ENCODE results near the gene HMCN1.

Gene HMCN1

DNA sequence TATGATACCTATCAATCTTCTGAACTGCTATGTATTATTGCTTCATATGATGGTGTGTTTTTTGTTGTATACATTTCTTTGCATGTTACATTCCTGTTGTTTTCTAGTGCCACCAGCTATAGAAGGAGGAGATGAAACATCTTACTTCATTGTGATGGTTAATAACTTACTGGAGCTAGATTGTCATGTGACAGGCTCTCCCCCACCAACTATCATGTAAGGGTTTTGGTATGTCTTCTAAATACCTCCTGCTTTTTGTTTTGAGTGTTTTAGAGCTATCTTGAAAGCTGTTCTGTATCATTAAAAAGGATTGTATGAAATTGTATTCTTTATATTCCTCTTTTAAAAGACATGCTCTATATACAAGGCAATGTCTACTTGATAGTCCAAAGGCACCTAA lies 282.7 kb downstream of the HMCN1 start:
- DNase-seq (ENCODE audit: insufficient read length, low spot score) (no peak), FAIRE-seq (no peak)
- no peak for TF ChIP-seq POLR2A (IDR thresholded peaks at IDR 0.05; ENCODE audit: low read depth, low read length)

DNA sequence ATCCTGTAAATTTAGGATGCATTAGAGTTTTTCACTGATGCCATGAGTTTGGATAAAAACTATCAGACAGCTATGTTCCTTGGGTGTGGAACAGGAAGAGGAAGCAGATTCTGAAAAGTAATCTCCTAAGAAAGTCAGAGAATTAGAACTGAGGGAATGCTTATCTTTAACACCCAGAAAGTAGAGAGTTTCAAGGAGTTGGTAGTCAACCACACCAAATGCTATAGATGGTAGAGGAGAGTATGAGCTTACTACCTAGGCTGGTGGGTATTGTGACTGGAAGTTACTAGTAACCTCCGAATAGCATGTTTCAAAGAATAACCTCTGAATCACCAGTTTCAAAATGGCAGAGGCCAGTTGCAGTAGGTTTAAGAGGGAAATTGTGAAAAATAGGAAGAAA lies 288.0 kb downstream of the HMCN1 start:
- DNase-seq (ENCODE audit: insufficient read length, low spot score) (no peak), FAIRE-seq (no peak)
- no peak for TF ChIP-seq POLR2A (IDR thresholded peaks at IDR 0.05; ENCODE audit: low read depth, low read length)

DNA sequence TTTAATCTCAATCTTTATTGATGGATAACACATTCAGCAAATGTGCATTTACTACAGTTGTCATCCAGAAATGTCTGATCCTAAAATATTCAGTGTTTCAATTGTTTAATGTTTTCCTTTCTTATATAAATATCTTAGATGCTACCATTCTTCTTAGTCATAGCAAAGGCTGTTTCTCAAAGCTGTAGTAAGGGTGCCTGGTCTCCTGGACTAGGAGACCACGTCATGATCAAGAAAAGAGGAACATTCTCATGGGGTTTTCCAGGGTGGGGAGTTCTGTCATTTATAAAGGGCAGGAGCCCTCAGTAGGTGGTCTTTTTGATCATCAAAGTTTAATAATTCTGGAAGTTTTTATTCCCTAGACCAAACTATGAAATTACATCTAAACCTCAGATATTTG lies 292.8 kb downstream of the HMCN1 start:
- TF ChIP-seq POLR2A (IDR thresholded peaks at IDR 0.05; ENCODE audit: low read depth, low read length) = no peak
- FAIRE-seq (no peak), DNase-seq (ENCODE audit: insufficient read length, low spot score) (no peak)

DNA sequence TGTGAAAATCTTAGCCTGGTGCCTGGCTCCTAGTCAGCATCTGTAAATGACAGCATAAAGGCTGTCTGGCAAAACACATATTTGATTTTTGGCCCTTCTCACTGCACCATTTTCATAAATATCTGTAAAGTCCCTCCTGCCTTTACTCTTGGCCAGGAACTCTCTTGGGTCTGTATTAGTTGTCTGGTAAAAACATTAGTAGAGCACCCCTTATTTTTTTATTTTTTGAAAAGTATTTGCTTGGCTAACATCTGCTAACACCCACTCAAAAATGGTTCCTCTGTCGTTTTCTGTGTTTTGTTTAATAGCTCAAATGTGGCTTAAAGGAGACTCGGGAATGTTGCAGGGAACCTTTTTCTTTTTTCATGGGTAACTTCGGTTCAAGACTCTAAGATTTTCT lies 293.4 kb downstream of the HMCN1 start:
- FAIRE-seq (no peak), DNase-seq (ENCODE audit: insufficient read length, low spot score) (no peak)
- no peak for TF ChIP-seq POLR2A (IDR thresholded peaks at IDR 0.05; ENCODE audit: low read depth, low read length)

DNA sequence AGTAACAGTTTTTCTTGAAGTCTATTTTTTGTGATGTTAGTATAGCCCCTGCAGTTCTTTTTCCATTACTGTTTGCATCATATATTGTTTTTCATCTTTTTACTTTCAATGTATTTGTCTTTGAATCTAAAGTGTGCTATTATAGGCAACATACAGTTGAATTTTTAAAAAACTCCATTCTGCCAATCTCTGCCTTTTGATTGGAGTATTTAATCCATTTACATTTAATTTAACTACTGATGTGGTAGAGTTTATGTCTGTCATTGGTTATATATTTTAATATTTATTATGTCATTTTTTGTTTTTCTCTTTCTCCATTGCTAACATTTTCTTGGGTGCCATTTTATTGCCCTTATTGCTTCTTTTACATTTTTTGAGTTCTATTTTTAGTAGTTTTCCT lies 296.3 kb downstream of the HMCN1 start:
- TF ChIP-seq POLR2A (IDR thresholded peaks at IDR 0.05; ENCODE audit: low read depth, low read length) = no peak
- FAIRE-seq = no peak
- DNase-seq (ENCODE audit: insufficient read length, low spot score) = no peak

DNA sequence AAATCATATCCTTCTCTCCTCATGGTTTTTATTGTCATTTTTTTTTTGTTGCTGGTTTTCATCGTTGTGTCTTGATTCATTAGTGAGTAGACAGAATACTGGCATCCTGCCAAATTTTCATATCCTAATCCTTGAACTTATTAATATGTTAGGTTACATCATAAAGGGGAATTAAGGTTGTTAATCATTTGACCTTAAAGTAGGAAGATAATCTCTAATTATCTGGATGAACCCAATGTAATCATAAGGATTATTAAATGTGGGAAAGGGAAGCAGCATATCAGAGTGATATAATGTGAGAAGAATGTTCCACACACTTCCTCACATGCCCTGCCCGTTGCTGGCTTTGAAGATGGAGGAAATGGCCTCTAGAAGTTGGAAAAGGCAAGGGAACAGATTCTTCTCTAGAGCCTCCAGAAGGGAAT lies 299.7 kb downstream of the HMCN1 start:
- DNase-seq (ENCODE audit: insufficient read length, low spot score) (no peak), FAIRE-seq (no peak)
- no peak for TF ChIP-seq POLR2A (IDR thresholded peaks at IDR 0.05; ENCODE audit: low read depth, low read length)

DNA sequence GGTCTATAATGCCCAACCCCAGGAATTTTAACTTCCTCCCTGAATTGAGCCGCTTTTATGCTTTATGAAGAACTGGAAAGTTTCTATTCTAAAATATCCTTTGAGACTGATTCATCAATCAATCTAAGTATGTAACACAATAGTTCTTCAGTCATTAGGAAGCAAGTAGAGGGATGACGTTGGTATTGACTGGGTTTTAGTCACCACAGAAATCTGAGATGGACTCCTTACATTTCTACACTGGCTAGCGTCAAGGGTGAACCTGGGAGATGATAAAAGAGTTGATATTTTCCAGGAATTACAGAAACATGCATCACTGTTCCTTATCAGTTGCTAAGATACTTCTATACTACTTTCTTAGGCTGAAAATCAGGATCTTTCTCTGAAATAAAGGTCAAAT lies 308.0 kb downstream of the HMCN1 start:
- DNase-seq (ENCODE audit: insufficient read length, low spot score) (no peak), FAIRE-seq (no peak)
- TF ChIP-seq POLR2A (IDR thresholded peaks at IDR 0.05; ENCODE audit: low read depth, low read length) = no peak

DNA sequence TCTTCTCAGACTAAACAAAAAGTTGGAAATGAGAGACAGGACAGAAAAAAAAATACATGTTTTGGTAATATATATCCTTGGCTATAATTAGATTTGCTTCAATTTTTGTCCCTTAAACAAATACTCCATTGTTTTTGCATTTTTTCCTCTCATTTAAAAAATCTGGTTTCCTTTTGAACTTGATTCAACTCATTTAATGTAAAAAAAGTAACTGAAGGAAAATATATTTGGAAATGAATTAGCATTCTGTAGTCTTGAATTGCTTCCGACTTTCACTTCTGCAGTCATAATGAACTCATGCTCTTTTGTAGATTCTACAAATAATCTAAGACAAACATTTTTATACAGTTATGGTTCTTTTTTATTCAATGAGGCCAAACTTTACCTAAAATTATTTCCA lies 309.1 kb downstream of the HMCN1 start:
- FAIRE-seq = no peak
- no peak for TF ChIP-seq POLR2A (IDR thresholded peaks at IDR 0.05; ENCODE audit: low read depth, low read length)
- no peak for DNase-seq (ENCODE audit: insufficient read length, low spot score)

DNA sequence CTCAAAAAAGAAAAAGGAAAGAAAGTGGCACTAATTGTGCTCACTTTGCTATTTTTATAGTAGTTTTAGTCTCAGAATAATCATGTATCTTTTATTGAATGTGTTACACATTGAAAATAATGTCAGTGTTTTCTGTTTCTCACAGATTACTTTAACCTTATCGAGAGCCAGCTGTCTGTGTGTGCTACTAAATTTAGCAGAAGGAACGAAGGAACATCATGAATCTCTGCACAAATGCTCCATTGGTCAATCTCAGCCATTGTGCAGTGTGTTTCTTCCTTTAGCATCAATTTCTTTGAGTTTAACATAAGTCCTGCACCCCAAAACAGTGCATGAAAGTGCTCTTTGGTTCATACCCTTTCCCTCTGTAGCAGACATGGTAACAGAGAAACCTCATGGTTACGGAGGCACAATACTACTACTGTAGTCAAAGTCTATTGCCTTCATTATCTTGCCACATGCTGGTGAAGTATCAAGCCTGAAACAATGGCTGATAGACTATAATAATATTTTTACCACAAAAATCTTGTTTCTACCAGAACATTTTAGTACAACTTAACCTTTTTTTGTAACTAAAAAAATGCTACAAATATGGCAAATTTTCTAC lies 310.0 kb downstream of the HMCN1 start:
- TF ChIP-seq POLR2A (IDR thresholded peaks at IDR 0.05; ENCODE audit: low read depth, low read length) = no peak
- no peak for DNase-seq (ENCODE audit: insufficient read length, low spot score)
- FAIRE-seq = no peak

DNA sequence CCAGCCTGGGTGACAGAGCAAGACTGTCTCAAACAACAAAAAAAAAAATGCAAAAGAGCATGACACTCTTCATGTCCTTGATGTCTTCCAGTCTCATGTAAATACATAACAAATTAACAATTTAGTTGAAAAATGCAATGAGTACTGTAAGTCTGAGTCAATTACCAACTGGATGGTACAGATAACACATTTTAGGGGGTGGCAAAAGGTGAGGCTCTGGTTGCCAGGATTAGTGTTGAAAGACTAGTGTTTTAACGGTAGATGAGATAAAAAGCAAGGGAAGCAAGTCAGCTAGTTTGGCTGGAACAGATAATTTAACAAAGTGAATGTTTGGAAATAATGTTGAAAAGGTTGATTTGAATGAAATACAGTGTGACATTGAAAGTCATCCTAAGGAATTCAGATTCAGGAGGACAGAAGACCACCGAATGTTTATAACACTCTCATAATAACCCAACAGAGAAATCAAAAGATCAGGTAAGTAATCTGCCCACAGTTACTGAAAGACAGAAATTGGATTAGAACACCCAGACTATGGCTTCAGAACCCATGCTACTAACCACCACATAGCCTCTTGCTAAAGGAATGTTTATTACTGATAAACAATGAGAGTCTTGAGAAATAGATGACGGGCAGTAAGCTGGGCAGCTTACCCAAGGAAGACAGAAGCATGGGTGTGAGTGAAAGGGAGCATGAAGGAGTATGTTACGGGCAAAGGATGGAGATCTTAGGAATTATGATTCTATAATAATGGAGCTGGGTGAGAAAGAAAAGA lies 312.4 kb downstream of the HMCN1 start:
- no peak for TF ChIP-seq POLR2A (IDR thresholded peaks at IDR 0.05; ENCODE audit: low read depth, low read length)
- no peak for DNase-seq (ENCODE audit: insufficient read length, low spot score)
- FAIRE-seq = no peak

DNA sequence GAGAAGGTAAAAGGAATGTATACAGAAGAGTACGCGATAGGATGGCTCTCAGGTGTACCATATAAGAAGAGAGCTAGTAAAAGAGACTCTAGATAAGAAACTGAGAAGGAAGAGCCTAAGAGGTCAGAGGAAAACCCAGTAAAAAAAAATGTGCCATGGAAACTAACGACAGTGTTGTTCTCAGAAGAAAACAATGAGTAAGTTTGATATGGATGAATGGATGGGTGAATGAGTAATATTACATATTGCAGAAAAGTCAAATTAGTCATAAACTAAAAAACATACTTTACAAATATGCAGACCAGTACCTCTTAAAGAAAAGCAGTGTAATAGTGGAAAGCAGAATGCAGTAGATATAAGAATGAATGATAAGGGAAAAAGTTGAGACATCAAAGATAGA lies 316.2 kb downstream of the HMCN1 start:
- no peak for TF ChIP-seq POLR2A (IDR thresholded peaks at IDR 0.05; ENCODE audit: low read depth, low read length)

DNA sequence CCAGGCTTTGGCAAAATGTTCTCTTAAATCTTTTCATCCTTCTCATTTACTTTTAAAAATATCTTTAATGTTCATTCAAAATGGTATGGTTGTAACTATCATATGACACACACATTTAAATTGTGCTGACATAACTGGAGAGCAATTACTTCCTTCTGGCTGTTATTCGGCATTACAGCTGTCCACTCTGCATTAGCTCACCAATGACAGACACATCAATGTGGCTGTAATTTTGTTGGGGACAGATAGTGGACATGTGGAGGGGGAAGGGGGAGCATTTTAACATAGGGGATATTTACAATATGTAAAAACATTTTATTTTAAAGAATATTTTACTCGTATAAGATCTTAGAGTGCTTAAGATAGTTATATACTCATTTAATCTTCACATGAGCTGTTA lies 319.8 kb downstream of the HMCN1 start:
- no peak for TF ChIP-seq POLR2A (IDR thresholded peaks at IDR 0.05; ENCODE audit: low read depth, low read length)
- FAIRE-seq (no peak), DNase-seq (ENCODE audit: insufficient read length, low spot score) (no peak)

More for the DNA sequence above, 316.2 kb downstream of the HMCN1 start:
- DNase-seq (ENCODE audit: insufficient read length, low spot score) (no peak), FAIRE-seq (no peak)

DNA sequence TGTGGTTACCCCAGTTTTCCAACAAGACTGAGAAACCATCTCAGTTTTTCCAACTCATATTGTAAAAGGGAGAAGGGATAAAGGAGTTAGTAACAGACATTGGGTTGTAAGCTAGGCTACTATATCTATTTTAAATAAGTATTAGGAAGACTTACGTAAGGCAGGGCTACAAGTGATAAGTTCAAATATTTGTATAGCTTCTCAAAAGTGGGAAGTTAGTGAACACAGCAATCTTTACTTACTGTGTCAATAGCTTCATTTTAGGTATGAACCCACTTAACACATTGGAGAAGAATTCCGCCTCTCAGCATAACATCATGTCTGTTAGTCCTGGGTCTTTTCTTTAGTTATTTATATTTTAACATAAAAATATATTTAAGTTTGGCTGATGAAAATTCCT lies 320.7 kb downstream of the HMCN1 start:
- no peak for FAIRE-seq
- TF ChIP-seq POLR2A (IDR thresholded peaks at IDR 0.05; ENCODE audit: low read depth, low read length) = no peak
- no peak for DNase-seq (ENCODE audit: insufficient read length, low spot score)

DNA sequence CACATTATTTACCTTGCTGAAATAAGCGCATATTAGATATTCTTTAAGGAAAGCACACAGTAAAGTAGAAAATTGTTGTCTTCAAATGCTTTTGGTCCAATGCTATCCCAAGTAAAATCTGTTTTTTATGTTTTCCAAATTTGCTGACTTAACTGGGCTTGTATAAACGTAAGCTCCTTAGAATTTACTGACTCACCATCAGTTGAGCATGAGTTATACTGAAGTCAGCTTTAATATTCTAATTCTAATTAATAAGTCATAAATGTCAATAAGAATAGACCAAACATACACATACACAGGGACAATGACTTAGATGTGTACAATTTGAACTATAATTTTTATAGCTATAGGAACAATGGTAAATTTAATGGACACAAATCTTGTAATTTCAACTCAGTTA lies 321.7 kb downstream of the HMCN1 start:
- no peak for TF ChIP-seq POLR2A (IDR thresholded peaks at IDR 0.05; ENCODE audit: low read depth, low read length)
- FAIRE-seq (no peak), DNase-seq (ENCODE audit: insufficient read length, low spot score) (no peak)

DNA sequence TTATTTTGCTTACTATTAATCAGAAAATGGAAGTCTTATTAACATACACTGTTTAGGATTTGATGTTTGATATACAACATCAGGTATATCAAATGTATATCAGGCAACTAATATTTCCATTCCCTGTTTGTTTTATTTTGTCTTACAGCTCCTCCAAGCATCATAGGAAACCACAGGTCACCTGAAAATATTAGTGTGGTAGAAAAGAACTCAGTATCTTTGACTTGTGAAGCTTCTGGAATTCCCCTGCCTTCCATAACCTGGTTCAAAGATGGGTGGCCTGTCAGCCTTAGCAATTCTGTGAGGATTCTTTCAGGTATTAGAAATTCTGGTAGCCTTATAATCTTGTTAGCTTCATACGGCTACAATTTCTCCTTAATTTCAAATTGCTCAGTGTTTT lies 322.9 kb downstream of the HMCN1 start:
- FAIRE-seq = no peak
- no peak for DNase-seq (ENCODE audit: insufficient read length, low spot score)

More for the DNA sequence above, 322.9 kb downstream of the HMCN1 start:
- TF ChIP-seq POLR2A (IDR thresholded peaks at IDR 0.05; ENCODE audit: low read depth, low read length) = no peak

Measured in H54 (cell line).